Nephron progenitor cell (in vitro differentiated cells): Measurements from ENCODE around the gene UTP20.

Experiments
- DNase-seq: peaks from one replicate; pipeline ENCODE4 v3.0.0; 2021
- H3K27ac Mint-ChIP-seq: 2 replicates; pipeline ENCODE4 v1.8.0; 2021; ENCODE audit warnings: mild to moderate bottlenecking, moderate library complexity, mixed read lengths
- H3K27me3 Mint-ChIP-seq: 2 replicates; pipeline ENCODE4 v1.8.0; 2021; ENCODE audit warnings: mild to moderate bottlenecking, low read depth, mixed read lengths; ENCODE audit not compliant: poor library complexity
- H3K36me3 Mint-ChIP-seq: 2 replicates; pipeline ENCODE4 v1.8.0; 2021; ENCODE audit warnings: low read depth, mixed read lengths
- H3K4me1 Mint-ChIP-seq: 2 replicates; pipeline ENCODE4 v1.8.0; 2021; ENCODE audit warnings: mixed read lengths
- H3K4me3 Mint-ChIP-seq: 2 replicates; pipeline ENCODE4 v1.8.0; 2021; ENCODE audit warnings: mild to moderate bottlenecking, moderate library complexity, mixed read lengths
- H3K9me3 Mint-ChIP-seq: 2 replicates; pipeline ENCODE4 v1.8.0; 2021; ENCODE audit warnings: mild to moderate bottlenecking, moderate library complexity, mixed read lengths
- CTCF ChIP-seq: fragments of 200-600 bp; sonication (generic); IDR thresholded peaks from 2 replicates; pipeline ENCODE4 v1.5.0; 2021; ENCODE audit warnings: antibody characterized with exemption

The UTP20 gene

GRCh38 chr12:101302741-101303140 lies 22.8 kb downstream of the UTP20 start:
- Mint-ChIP-seq H3K36me3 (peaks cover 59% of the 10 kb centered on the region), H3K4me3 (no peak overlapping the region), H3K27ac (no peak overlapping the region), H3K4me1 (no peaks in the 10 kb centered on the region), H3K9me3 (no peaks in the 10 kb centered on the region), H3K27me3 (no peaks in the 10 kb centered on the region)
- TF ChIP-seq CTCF = no peak
- DNase-seq = no peak

- H3K4me3 Mint-ChIP-seq = no peak overlapping the region
- DNase-seq = no peak
- H3K9me3 Mint-ChIP-seq = no peaks in the 10 kb centered on the region
These were observed 25.4 kb downstream of the UTP20 start for GRCh38 chr12:101305226-101305779.

GRCh38 chr12:101305794-101306193 lies 25.9 kb downstream of the UTP20 start:
- H3K4me1 Mint-ChIP-seq = no peaks in the 10 kb centered on the region
- no peaks in the 10 kb centered on the region for H3K9me3 Mint-ChIP-seq
- peaks cover 55% of the 10 kb centered on the region for H3K36me3 Mint-ChIP-seq
- no peak for DNase-seq
- no peak overlapping the region for H3K27ac Mint-ChIP-seq
- no peak overlapping the region for H3K4me3 Mint-ChIP-seq
- no peaks in the 10 kb centered on the region for H3K27me3 Mint-ChIP-seq
- no peak for TF ChIP-seq CTCF

More at GRCh38 chr12:101305226-101305779, 25.4 kb downstream of the UTP20 start:
- no peak for TF ChIP-seq CTCF
- Mint-ChIP-seq H3K27me3 (no peaks in the 10 kb centered on the region), H3K36me3 (peaks cover 54% of the 10 kb centered on the region), H3K27ac (no peak overlapping the region), H3K4me1 (no peaks in the 10 kb centered on the region)

- H3K27me3 Mint-ChIP-seq = no peaks in the 10 kb centered on the region
- no peak for TF ChIP-seq CTCF
- peaks cover 9% of the 10 kb centered on the region for H3K36me3 Mint-ChIP-seq
- no peak overlapping the region for H3K4me3 Mint-ChIP-seq
- no peaks in the 10 kb centered on the region for H3K9me3 Mint-ChIP-seq
- H3K4me1 Mint-ChIP-seq = no peaks in the 10 kb centered on the region
- no peak overlapping the region for H3K27ac Mint-ChIP-seq
- no peak for DNase-seq
These were observed 42.6 kb downstream of the UTP20 start for GRCh38 chr12:101322480-101322879.

GRCh38 chr12:101323255-101323654 lies 43.4 kb downstream of the UTP20 start:
- H3K9me3 Mint-ChIP-seq = no peaks in the 10 kb centered on the region
- DNase-seq = no peak
- no peak overlapping the region for H3K27ac Mint-ChIP-seq
- no peaks in the 10 kb centered on the region for H3K4me1 Mint-ChIP-seq
- no peak overlapping the region for H3K4me3 Mint-ChIP-seq
- no peak for TF ChIP-seq CTCF
- peaks cover 2% of the 10 kb centered on the region for H3K36me3 Mint-ChIP-seq
- H3K27me3 Mint-ChIP-seq = no peaks in the 10 kb centered on the region

GRCh38 chr12:101325590-101325989 lies 45.7 kb downstream of the UTP20 start:
- TF ChIP-seq CTCF = no peak
- DNase-seq = no peak
- H3K27me3 Mint-ChIP-seq = no peaks in the 10 kb centered on the region
- no peaks in the 10 kb centered on the region for H3K4me1 Mint-ChIP-seq
- no peak overlapping the region for H3K4me3 Mint-ChIP-seq
- H3K27ac Mint-ChIP-seq = no peak overlapping the region
- no peaks in the 10 kb centered on the region for H3K9me3 Mint-ChIP-seq
- peaks cover 19% of the 10 kb centered on the region for H3K36me3 Mint-ChIP-seq
